ENCODE measurements around the gene GIPC2.
"Not testable (repeated sequence)": the region's sequence is repeated elsewhere in the genome, so short reads cannot be mapped to it uniquely, and the experiment has no call there.

The GIPC2 gene

GRCh38 chr1:78036450-78036849 is 9.3 kb upstream of the GIPC2 start:
- no peak for DNase-seq (ENCODE audit: low read depth in 3 of 3)

- DNase-seq (ENCODE audit: low read depth in 3 of 3) = no peak
Measured at GRCh38 chr1:78038071-78038470, 7.7 kb upstream of the GIPC2 start.

DNA sequence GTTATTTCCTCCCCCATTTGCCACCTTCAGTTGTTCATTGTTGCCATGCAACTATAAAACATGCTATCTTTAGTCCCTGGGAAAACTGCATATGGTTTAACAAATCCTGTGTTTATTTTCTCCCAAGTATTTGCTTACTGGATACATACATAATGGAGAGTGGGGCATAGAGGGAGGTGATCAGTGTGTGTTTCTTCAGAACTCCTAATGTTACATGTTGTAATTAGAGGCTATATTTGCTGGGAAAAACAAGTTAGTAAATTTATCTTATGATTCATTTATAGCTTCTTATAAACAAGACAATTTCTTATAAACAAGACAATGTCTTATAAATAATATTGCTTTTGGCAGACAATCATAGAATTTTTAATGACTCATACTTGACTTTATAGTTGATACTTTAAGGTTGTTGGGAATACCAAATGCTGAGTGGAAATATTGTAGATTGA is 7.3 kb upstream of the GIPC2 start:
- DNase-seq (ENCODE audit: low read depth in 3 of 3) = no peak

- DNase-seq (ENCODE audit: low read depth in 3 of 3) = no peak
Measured at GRCh38 chr1:78040484-78041089, 5.2 kb upstream of the GIPC2 start.

DNA sequence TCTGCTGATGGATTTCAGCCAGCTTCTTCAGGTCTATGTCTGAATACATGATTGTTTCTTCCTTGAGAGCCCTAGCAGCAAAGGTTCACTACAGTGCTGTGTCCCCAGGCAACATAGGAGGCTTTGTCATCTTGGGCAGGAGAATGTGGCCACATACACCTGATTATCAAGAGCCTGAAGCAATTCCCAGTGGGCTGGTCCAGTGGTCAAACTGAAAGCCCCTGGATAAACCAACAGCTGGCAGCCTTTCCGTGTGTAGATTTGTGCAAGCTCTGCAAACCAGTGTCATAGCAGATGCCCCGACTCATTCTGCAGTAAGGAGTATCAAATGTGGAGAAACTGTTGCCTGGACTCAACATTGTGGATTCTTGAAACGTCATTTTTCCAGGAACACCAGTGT is 2.3 kb upstream of the GIPC2 start:
- DNase-seq (ENCODE audit: low read depth in 3 of 3) = no peak

GRCh38 chr1:78044796-78045562 is 787 bp upstream of the GIPC2 start:
- no peak for DNase-seq (ENCODE audit: low read depth in 3 of 3)

GRCh38 chr1:78045563-78045925 is 222 bp upstream of the GIPC2 start:
- DNase-seq (ENCODE audit: low read depth in 3 of 3) = no peak

DNA sequence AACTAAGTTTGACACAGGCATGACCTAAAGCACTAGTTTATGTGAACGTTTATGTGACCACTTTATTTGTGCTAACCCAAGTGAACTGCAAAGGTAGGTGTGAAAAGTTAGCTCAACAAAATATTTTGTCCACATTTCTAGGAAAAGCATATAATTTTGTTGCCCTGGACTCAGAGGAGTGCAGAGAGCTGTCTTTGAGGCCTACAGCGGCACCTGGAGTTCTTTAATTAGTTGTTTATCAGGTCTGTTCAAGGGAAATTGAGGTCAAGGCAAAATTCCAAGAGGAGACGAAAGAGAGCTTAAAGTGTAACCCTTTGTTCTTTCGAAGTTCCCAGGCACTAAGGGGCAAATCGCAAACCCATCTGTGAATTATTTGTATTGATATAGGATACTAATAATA is 1.3 kb downstream of the GIPC2 start:
- DNase-seq (ENCODE audit: low read depth in 3 of 3) = no peak

GRCh38 chr1:78047631-78048030 is 1.9 kb downstream of the GIPC2 start:
- DNase-seq (ENCODE audit: low read depth in 3 of 3) = no peak

- DNase-seq (ENCODE audit: low read depth in 3 of 3) = no peak
Measured at GRCh38 chr1:78048446-78048845, 2.7 kb downstream of the GIPC2 start.

DNA sequence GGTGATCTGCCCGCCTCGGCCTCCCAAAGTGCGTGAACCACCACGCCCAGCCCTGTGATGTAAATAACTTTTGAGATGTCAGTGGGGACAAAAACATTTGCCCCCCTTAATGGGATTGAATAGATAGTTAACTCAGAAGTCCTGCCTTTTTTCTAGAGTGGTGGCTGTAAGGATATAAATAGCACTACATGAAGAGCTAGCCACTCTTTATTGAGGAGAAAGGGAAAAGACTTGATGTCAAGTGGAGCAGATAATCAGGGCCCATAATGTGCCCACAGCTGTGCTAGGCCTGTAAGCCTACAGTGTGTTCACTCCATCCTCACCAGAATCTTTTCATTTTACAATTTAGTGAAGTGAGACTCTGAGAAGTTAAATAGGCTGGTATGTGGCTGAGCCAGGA is 3.6 kb downstream of the GIPC2 start:
- DNase-seq (ENCODE audit: low read depth in 3 of 3) = no peak

DNA sequence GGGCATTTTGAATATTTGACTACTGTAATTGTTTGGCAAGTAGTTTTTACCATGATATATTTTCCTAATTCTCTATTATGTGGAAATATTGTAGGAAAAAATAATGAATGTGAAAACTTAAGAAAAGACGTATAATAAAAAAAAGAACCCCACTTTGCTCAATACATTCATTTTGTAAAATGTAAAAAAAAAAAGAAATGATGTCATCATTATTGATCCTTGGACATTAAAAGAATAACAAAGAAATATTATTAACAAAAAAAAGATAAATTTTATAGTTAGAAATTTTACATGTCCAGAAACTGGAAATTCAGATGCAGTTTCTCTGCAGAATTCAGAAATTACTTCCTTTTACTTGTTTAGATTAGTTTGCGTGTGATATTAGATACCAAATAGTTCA is 5.2 kb downstream of the GIPC2 start:
- no peak for DNase-seq (ENCODE audit: low read depth in 3 of 3)

- no peak for DNase-seq (ENCODE audit: low read depth in 3 of 3)
Measured at GRCh38 chr1:78052685-78053405, 7.1 kb downstream of the GIPC2 start.

DNA sequence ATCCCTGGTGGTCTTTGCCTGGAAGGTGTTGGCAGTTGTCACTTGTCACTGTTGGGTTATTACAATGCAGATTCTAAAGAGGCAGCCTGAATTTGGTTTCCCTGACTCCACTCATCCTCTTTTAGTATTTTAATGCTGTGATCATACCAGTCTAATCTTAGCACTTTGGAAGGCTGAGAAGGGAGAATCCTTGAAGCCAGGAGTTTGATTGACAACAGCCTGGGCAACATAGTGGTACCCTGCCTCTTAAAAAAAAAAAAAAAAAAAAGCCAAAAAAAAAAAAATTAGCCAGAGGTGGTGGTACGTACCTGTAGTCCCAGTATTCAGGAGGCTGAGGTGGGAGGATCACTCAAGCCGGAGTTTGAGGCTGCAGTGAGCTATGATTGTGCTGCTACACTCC is 7.7 kb downstream of the GIPC2 start:
- DNase-seq (ENCODE audit: low read depth in 3 of 3) = no peak

- no peak for DNase-seq (ENCODE audit: low read depth in 3 of 3)
Measured at GRCh38 chr1:78054559-78054958, 8.8 kb downstream of the GIPC2 start.

- DNase-seq (ENCODE audit: low read depth in 3 of 3) = no peak
Measured at GRCh38 chr1:78054972-78055371, 9.2 kb downstream of the GIPC2 start.

- DNase-seq (ENCODE audit: low read depth in 3 of 3) = no peak
Measured at GRCh38 chr1:78055565-78056132, 9.9 kb downstream of the GIPC2 start.

- DNase-seq (ENCODE audit: low read depth in 3 of 3) = no peak
Measured at GRCh38 chr1:78058670-78059069, 12.9 kb downstream of the GIPC2 start.

GRCh38 chr1:78060857-78061563 is 15.2 kb downstream of the GIPC2 start:
- no peak for DNase-seq (ENCODE audit: low read depth in 3 of 3)

DNA sequence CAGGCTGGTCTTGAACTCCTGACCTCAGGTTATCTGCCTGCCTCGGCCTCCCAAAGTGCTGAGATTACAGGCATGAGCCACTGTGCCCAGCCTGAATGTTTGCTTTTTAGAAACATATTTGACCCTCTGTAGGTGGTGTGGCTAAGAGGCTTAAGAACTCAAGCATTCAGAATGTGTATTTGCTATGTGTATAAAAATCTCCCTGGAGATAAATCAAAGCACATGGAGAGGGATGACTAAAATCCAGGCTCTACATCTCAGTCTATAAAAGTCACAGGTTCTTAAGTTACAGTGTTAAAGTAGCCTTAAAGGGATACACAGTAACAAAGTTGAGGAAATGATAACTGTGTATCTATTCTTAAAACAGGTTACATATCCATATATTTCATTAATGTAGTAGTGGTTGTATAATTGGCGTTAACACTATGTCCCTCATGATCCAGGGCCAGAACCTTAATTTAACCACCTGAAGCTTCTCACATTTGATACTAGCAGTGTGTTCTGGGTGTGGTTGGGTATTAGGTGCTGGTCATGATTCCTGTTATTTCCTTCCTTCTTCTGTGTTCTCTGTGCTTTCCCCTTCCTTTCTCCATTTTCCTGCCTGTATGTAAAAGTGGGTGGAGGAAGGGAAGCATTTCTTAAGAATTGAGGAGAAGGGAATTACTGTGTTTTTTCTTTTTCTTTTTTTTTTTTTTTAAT is 16.2 kb downstream of the GIPC2 start:
- DNase-seq (ENCODE audit: low read depth in 3 of 3) = no peak

DNA sequence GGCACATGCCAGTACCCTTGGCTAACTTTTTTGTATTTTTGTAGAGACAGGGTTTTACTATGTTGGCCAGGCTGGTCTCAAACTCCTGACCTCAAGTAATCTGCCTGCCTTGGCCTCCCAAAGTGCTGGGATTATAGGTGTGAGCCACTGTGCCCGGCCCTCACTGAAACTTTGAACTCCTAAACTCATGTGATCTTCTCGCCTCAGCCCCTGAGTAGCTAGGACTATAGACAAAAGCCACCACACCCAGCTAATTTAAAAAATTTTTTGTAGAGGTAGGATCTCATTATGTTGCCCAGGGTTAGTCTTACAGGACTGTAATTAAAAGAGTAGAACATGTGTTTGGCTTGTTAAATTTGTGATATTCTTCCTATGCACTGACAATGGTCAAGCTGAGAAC is 19.1 kb downstream of the GIPC2 start:
- not testable (repeated sequence) for DNase-seq (ENCODE audit: low read depth in 3 of 3)
